Uterus (tissue), 4 donors: ENCODE results near the gene TGFBI. TPM values are rescaled to one million over a fixed set of nuclear protein-coding genes. Genes with fewer than 3 reads are reported as not detected.

Source experiments
- DNase-seq, 2 donors: peaks; one replicate each; pipeline ENCODE4 v3.0.0-alpha.2; 2019 to 2020
- H3K27ac ChIP-seq, 2 donors: fragments of 200-600 bp; sonication (generic); 1 replicate in 1 of 2; 2 replicates in 1 of 2; pipeline ENCODE4 v1.5.1; 2016 to 2018
- H3K27me3 ChIP-seq, 2 donors: fragments of 200-600 bp; sonication (generic); one replicate each; pipeline ENCODE4 v1.5.1; 2018 to 2019; ENCODE audit warnings: control low read depth in 1 of 2
- H3K36me3 ChIP-seq, 2 donors: fragments of 200-600 bp; sonication (generic); one replicate each; pipeline ENCODE4 v1.5.1; 2019; ENCODE audit warnings: control low read depth in 1 of 2
- H3K4me1 ChIP-seq, 2 donors: fragments of 200-600 bp; sonication (generic); one replicate each; pipeline ENCODE4 v1.5.1; 2018 to 2019; ENCODE audit warnings: control low read depth in 1 of 2
- H3K4me3 ChIP-seq, 2 donors: fragments of 200-600 bp; sonication (generic); 1 replicate in 1 of 2; 2 replicates in 1 of 2; pipeline ENCODE4 v1.5.1; 2018 to 2019; ENCODE audit warnings: mild to moderate bottlenecking in 1 of 2
- H3K9me3 ChIP-seq, 2 donors: fragments of 200-600 bp; sonication (generic); one replicate each; pipeline ENCODE4 v1.5.1; 2019; ENCODE audit warnings: control low read depth in 1 of 2
- CTCF ChIP-seq, 4 experiments: fragments of 200-600 bp in 2 of 4; fragments of 450-650 bp in 2 of 4; sonication (generic) in 2 of 4; IDR thresholded peaks; one replicate each; pipeline ENCODE4 v1.5.1; 2016 to 2019; ENCODE audit warnings: antibody characterized with exemption in 4 of 4, mild to moderate bottlenecking in 2 of 4, moderate library complexity in 1 of 4
- POLR2A ChIP-seq, 2 donors: fragments of 450-650 bp; IDR thresholded peaks; one replicate each; pipeline ENCODE4 v1.6.1; 2016; ENCODE audit warnings: antibody characterized with exemption in 2 of 2, mild to moderate bottlenecking in 1 of 2, moderate library complexity in 1 of 2
- intact Hi-C: fragments of 100-400 bp; cut with DNase I; formaldehyde crosslinking; loops from one replicate; pipeline ENCODE4 v1.15.1; 2023; ENCODE audit warnings: low total_unique reads
- total RNA-seq, 4 donors: library from RNA; depleted of rRNA in 3 of 4; stranded (reverse); fragments of >200 nt in 3 of 4; gene quantifications; one replicate each; pipeline versions ENCODE4 v1.1.0 to v1.2.4, GENCODE V29; 2014 to 2023
- donor health status: DM: yes; HTN: yes; CAD: no.

TGFBI gene
- total RNA-seq, 4 donors from 2014 or later = 27.9 to 293 (median 38.7) TPM

DNA sequence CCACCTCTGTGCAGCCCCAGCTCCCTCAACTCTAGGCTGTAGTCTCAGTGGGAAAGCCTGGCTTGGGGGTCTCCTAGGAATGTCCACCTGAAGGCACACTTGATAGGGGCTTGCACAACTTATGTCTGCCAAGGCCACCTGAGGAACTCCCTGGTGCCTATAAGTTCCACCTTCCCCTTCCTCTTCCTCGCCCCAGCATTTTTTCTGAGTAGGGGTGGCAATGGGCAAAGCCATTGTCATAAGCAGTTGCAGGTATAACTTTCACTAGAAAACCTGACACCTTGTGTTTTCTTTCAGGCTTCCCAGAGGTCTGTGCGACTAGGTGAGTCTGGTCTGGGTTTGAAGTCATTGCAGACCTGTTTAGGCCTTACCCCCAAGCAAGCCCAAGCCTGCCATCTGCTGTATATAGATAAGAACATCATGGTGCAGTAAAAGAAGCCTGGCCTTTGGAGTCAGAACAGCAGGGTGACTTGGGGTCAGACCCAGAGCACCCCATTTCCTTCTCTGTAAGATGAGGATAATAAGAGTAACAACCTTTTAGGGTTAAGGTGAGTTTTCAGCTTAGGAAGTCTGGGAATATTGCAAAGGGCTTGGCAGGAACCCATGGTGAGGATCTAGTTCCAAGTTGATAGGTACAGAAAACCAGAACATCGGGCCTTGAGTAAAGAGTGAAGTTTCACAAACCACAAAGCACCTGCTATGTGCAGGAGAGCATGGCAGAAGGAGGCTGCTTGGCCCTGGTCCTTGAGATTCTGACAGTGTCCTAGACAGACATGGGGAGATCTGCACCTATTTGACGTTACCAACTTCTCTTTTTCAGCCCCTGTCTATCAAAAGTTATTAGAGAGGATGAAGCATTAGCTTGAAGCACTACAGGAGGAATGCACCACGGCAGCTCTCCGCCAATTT, 33.8 kb downstream of the TGFBI start:
- Histone ChIP-seq H3K4me1 (peaks cover 0 to 3% of the 10 kb centered on the region in 2 donors), H3K36me3 (no peaks in the 10 kb centered on the region), H3K27me3 (no peaks in the 10 kb centered on the region), H3K27ac (no peak overlapping the region), H3K4me3 (no peak overlapping the region), H3K9me3 (no peaks in the 10 kb centered on the region)
- intact Hi-C loops = no loop called here
- TF ChIP-seq CTCF (IDR thresholded peaks at IDR 0.05) = peak; percentile 21 to 38 (median 26)
- no peak for TF ChIP-seq POLR2A (IDR thresholded peaks at IDR 0.05)
- DNase-seq = no peak

DNA sequence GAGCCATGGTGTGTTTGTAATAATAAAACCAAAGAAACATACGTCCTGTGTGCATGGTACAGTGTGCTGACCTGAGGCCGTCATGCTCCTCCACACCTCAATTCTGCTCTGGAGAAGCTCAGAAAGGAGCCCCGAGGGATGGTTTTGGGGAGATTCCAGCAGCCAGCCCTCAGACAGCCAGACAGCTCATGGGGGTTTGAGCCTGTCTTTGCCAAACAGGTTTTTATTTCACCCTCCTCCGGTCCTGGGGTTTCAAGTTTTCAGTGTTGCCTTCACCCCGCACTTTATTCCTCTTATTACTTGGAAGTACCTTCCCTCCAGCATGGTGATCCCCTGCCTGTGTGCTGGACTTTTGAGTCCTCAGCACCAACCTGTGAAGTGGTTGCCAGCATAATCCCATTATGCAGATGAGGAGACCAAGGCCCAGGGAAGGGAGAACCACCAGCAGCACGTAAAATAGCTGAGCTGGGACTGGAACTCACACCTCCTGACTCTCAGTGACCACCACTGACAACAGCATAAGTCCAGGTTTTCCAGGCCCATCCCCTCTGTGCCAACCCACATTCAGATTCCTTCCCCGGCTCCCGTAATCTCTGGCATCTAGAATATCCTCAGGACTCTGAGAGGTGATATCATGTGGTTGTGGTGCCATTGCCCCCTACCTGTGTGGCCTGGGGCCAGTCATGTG, 35.1 kb downstream of the TGFBI start:
- H3K36me3 ChIP-seq = no peaks in the 10 kb centered on the region
- no peaks in the 10 kb centered on the region for H3K9me3 ChIP-seq
- no peak overlapping the region for H3K27ac ChIP-seq
- H3K4me3 ChIP-seq = no peak overlapping the region
- no peaks in the 10 kb centered on the region for H3K27me3 ChIP-seq
- no peak for DNase-seq
- intact Hi-C loops = no loop called here
- H3K4me1 ChIP-seq = no peaks in the 10 kb centered on the region
- TF ChIP-seq POLR2A (IDR thresholded peaks at IDR 0.05) (no peak), CTCF (IDR thresholded peaks at IDR 0.05) (no peak)

GRCh38 chr5:136064510-136064909, 35.7 kb downstream of the TGFBI start:
- Histone ChIP-seq H3K4me1 (no peaks in the 10 kb centered on the region), H3K36me3 (no peaks in the 10 kb centered on the region), H3K9me3 (no peaks in the 10 kb centered on the region), H3K4me3 (no peak overlapping the region), H3K27ac (no peak overlapping the region), H3K27me3 (no peaks in the 10 kb centered on the region)
- no peak for TF ChIP-seq CTCF (IDR thresholded peaks at IDR 0.05)
- no peak for DNase-seq
- intact Hi-C loops = no loop called here

- no peaks in the 10 kb centered on the region for H3K36me3 ChIP-seq
- no peak for DNase-seq
- intact Hi-C loops = no loop called here
- H3K27ac ChIP-seq = no peak overlapping the region
- no peak overlapping the region for H3K4me3 ChIP-seq
- H3K4me1 ChIP-seq = no peaks in the 10 kb centered on the region
- no peaks in the 10 kb centered on the region for H3K9me3 ChIP-seq
- no peak for TF ChIP-seq CTCF (IDR thresholded peaks at IDR 0.05)
- TF ChIP-seq POLR2A (IDR thresholded peaks at IDR 0.05) = no peak
- no peaks in the 10 kb centered on the region for H3K27me3 ChIP-seq
Observed at GRCh38 chr5:136065588-136065987, 36.8 kb downstream of the TGFBI start.

- intact Hi-C loops = no loop called here
- Histone ChIP-seq H3K27ac (peak overlapping the region in 1 of 2 donors; percentile 48), H3K4me1 (no peaks in the 10 kb centered on the region), H3K4me3 (no peak overlapping the region), H3K27me3 (no peaks in the 10 kb centered on the region), H3K36me3 (no peaks in the 10 kb centered on the region), H3K9me3 (no peaks in the 10 kb centered on the region)
- peak in 1 of 2 donors; percentile 51 for DNase-seq
- TF ChIP-seq POLR2A (IDR thresholded peaks at IDR 0.05) = no peak
- TF ChIP-seq CTCF (IDR thresholded peaks at IDR 0.05) = peak in 3 of 4 experiments; percentile 8 to 20 (median 12)
Observed at GRCh38 chr5:136066661-136067271, 38.0 kb downstream of the TGFBI start.
